T47D (cell line): ENCODE results near the gene TSPAN9.

Source experiments
- DNase-seq, 2 experiments: peaks; one replicate each; pipeline versions ENCODE4 v3.0.0 to v3.0.0-alpha.2; 2011 to 2012; ENCODE audit warnings: low read depth in 1 of 2, low spot score in 1 of 2
- JUND ChIP-seq: IDR thresholded peaks from 2 replicates; pipeline ENCODE4 v1.6.1; 2012; ENCODE audit warnings: low read depth
- in situ Hi-C: cut with HindIII; loops from 2 replicates; pipeline ENCODE4 v1.10.0; 2016; ENCODE audit warnings: low sequenced_read_pairs, low pct_unique_long_range_greater_than_20kb

Gene TSPAN9

GRCh38 chr12:3217683-3218079 lies 140.5 kb downstream of the TSPAN9 start:
- TF ChIP-seq JUND = no peak
- no peak for DNase-seq

GRCh38 chr12:3218228-3219171 lies 141.3 kb downstream of the TSPAN9 start:
- in situ Hi-C loops = no loop called here
- no peak for TF ChIP-seq JUND
- no peak for DNase-seq

More at GRCh38 chr12:3217683-3218079, 140.5 kb downstream of the TSPAN9 start:
- in situ Hi-C loops = no loop called here

- TF ChIP-seq JUND = no peak
- no peak for DNase-seq
- in situ Hi-C loops = no loop called here
These were observed 142.1 kb downstream of the TSPAN9 start for GRCh38 chr12:3219233-3219632.

GRCh38 chr12:3220382-3221321 lies 143.5 kb downstream of the TSPAN9 start:
- TF ChIP-seq JUND = no peak
- DNase-seq = no peak
- in situ Hi-C loops = no loop called here

GRCh38 chr12:3222306-3222705 lies 145.1 kb downstream of the TSPAN9 start:
- in situ Hi-C loops = no loop called here
- no peak for TF ChIP-seq JUND
- no peak for DNase-seq

DNA sequence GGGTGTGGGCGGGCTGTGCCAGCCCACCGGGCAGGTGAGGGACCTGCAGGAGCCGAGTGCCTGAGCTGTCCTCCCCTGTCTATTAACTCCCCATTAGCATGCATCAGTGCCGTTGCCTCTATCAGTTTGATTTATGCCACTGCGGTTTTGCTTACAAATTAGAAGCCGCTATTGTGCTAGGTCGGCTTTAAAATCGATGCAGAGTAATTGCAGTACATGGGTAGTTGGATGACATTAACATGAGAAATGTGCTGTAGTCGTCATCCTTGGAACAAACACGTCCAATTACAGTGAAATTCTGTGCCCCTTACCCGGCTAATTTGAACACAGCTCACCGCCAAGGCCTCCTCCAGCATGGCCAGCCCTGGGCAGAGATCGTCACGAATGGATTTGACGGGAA lies 145.8 kb downstream of the TSPAN9 start:
- TF ChIP-seq JUND = no peak
- in situ Hi-C loops = no loop called here
- DNase-seq = no peak

- no peak for DNase-seq
- in situ Hi-C loops = no loop called here
- TF ChIP-seq JUND = no peak
These were observed 146.7 kb downstream of the TSPAN9 start for GRCh38 chr12:3223601-3224529.

DNA sequence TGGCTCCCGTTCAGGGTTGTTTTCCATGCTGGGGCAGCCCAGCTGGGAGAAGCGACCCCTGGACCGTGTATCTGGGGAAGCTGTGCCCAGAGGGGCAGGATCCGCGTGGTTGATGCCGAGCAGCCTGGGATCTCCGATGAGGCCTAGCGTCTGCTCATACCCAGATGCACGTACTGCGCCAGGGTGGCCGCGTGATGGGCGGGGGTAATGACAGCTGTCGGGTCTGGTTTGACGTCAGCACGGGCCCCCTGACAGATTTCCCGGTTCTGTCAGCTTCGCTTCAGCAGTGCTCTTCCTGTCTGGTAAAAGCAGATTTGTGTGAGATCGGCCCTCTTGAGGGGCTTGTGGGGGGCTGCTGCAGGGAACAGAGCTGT lies 147.3 kb downstream of the TSPAN9 start:
- TF ChIP-seq JUND = no peak
- in situ Hi-C loops = no loop called here
- no peak for DNase-seq

- TF ChIP-seq JUND = no peak
- in situ Hi-C loops = no loop called here
- no peak for DNase-seq
These were observed 148.1 kb downstream of the TSPAN9 start for GRCh38 chr12:3225154-3225795.

DNA sequence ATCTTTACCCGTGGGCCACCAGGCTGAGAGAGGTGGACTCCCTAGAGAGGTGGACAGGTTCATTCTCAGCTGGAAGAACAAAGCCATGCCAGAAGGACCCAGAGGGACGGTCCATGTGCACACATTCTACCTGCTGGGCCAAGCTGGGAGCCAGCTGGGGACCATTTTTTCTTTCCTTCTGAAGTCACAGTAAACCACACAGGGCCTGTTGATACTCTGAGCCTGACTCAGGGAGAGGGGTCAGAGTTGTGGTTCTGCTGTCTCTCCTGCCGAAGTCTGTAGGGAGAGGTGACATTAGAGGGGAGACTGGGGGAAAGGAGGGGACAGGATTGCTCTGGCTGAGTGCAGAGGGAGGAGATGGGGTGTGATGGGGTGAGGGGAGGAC lies 148.6 kb downstream of the TSPAN9 start:
- in situ Hi-C loops = no loop called here
- DNase-seq = no peak
- no peak for TF ChIP-seq JUND

GRCh38 chr12:3226264-3226663 lies 149.1 kb downstream of the TSPAN9 start:
- no peak for TF ChIP-seq JUND
- in situ Hi-C loops = no loop called here
- DNase-seq = no peak
